Ascending aorta (tissue), 2 donors: ENCODE results near the gene C5. TPM values are rescaled to one million over a fixed set of nuclear protein-coding genes. Genes with fewer than 3 reads are reported as not detected.

Source experiments
- DNase-seq, 2 donors: peaks; one replicate each; pipeline ENCODE4 v3.0.0-alpha.2; 2019; ENCODE audit warnings: low spot score in 2 of 2
- H3K27ac ChIP-seq, 2 donors: fragments of 200-600 bp; sonication (generic); one replicate each; pipeline ENCODE4 v1.5.1; 2016 to 2017; ENCODE audit warnings: mild to moderate bottlenecking in 1 of 2
- H3K27me3 ChIP-seq: fragments of 200-600 bp; sonication (generic); one replicate; pipeline ENCODE4 v1.5.1; 2017
- H3K36me3 ChIP-seq, 2 donors: fragments of 200-600 bp; sonication (generic); one replicate each; pipeline ENCODE4 v1.5.1; 2016
- H3K4me1 ChIP-seq, 2 donors: fragments of 200-600 bp; sonication (generic); one replicate each; pipeline ENCODE4 v1.5.1; 2016 to 2017; ENCODE audit warnings: mild to moderate bottlenecking in 1 of 2
- H3K4me3 ChIP-seq, 2 donors: fragments of 200-600 bp; sonication (generic); one replicate each; pipeline ENCODE4 v1.5.1; 2016 to 2017; ENCODE audit warnings: mild to moderate bottlenecking in 1 of 2
- H3K9me3 ChIP-seq, 2 donors: fragments of 200-600 bp; sonication (generic); one replicate each; pipeline ENCODE4 v1.5.1; 2016
- CTCF ChIP-seq, 3 experiments: fragments of 200-600 bp in 2 of 3; fragments of 450-650 bp in 1 of 3; sonication (generic) in 2 of 3; IDR thresholded peaks; one replicate each; pipeline ENCODE4 v1.5.1; 2016 to 2019; ENCODE audit warnings: antibody characterized with exemption in 3 of 3, mild to moderate bottlenecking in 1 of 3, moderate library complexity in 1 of 3
- intact Hi-C: fragments of 100-400 bp; cut with DNase I; formaldehyde crosslinking; loops from one replicate; pipeline ENCODE4 v1.15.1; 2023
- total RNA-seq: library from RNA; depleted of rRNA; stranded (reverse); fragments of >200 nt; gene quantifications from one replicate; pipeline ENCODE4 v1.1.0, GENCODE V29; 2016

Gene C5
- total RNA-seq, 1 donor from 2014 or later, result 1.5 TPM

- intact Hi-C loops, result no loop called here
- H3K27me3 ChIP-seq, result no peaks in the 10 kb centered on the region
- no peak overlapping the region for H3K4me3 ChIP-seq
- H3K4me1 ChIP-seq, result no peaks in the 10 kb centered on the region
- no peak overlapping the region for H3K27ac ChIP-seq
- peaks cover 0 to 6% of the 10 kb centered on the region in 2 donors for H3K36me3 ChIP-seq
- no peak for DNase-seq
- no peaks in the 10 kb centered on the region for H3K9me3 ChIP-seq
- no peak for TF ChIP-seq CTCF (IDR thresholded peaks at IDR 0.05)
Measured at GRCh38 chr9:121021301-121021700, 28.8 kb downstream of the C5 start.

GRCh38 chr9:121019273-121019672 is 30.8 kb downstream of the C5 start:
- TF ChIP-seq CTCF (IDR thresholded peaks at IDR 0.05), result no peak
- no peak overlapping the region for H3K27ac ChIP-seq
- H3K36me3 ChIP-seq, result peaks cover 0 to 10% of the 10 kb centered on the region in 2 donors
- no peaks in the 10 kb centered on the region for H3K4me1 ChIP-seq
- no peak overlapping the region for H3K4me3 ChIP-seq
- DNase-seq, result no peak
- no peaks in the 10 kb centered on the region for H3K9me3 ChIP-seq
- no peaks in the 10 kb centered on the region for H3K27me3 ChIP-seq
- intact Hi-C loops, result no loop called here

GRCh38 chr9:121013911-121014310 is 36.2 kb downstream of the C5 start:
- intact Hi-C loops, result no loop called here
- no peak for TF ChIP-seq CTCF (IDR thresholded peaks at IDR 0.05)
- no peaks in the 10 kb centered on the region for H3K9me3 ChIP-seq

GRCh38 chr9:121009650-121010049 is 40.4 kb downstream of the C5 start:
- H3K36me3 ChIP-seq, result peaks cover 3 to 5% of the 10 kb centered on the region in 2 donors
- DNase-seq, result no peak
- intact Hi-C loops, result no loop called here
- no peak overlapping the region for H3K27ac ChIP-seq
- no peaks in the 10 kb centered on the region for H3K9me3 ChIP-seq
- H3K4me3 ChIP-seq, result no peak overlapping the region
- H3K27me3 ChIP-seq, result no peaks in the 10 kb centered on the region
- no peak for TF ChIP-seq CTCF (IDR thresholded peaks at IDR 0.05)
- H3K4me1 ChIP-seq, result no peaks in the 10 kb centered on the region

More at GRCh38 chr9:121013911-121014310, 36.2 kb downstream of the C5 start:
- Histone ChIP-seq H3K4me3 (no peak overlapping the region), H3K4me1 (no peaks in the 10 kb centered on the region), H3K27ac (no peak overlapping the region), H3K36me3 (peaks cover 0 to 4% of the 10 kb centered on the region in 2 donors), H3K27me3 (no peaks in the 10 kb centered on the region)
- no peak for DNase-seq

GRCh38 chr9:120999317-120999716 is 50.8 kb downstream of the C5 start:
- TF ChIP-seq CTCF (IDR thresholded peaks at IDR 0.05), result no peak
- Histone ChIP-seq H3K27ac (no peak overlapping the region), H3K36me3 (peaks cover 0 to under 1% of the 10 kb centered on the region in 2 donors), H3K4me1 (no peaks in the 10 kb centered on the region), H3K27me3 (no peaks in the 10 kb centered on the region), H3K9me3 (no peaks in the 10 kb centered on the region), H3K4me3 (no peak overlapping the region)
- intact Hi-C loops, result no loop called here
- no peak for DNase-seq

GRCh38 chr9:120998111-120998510 is 52.0 kb downstream of the C5 start:
- Histone ChIP-seq H3K27me3 (no peaks in the 10 kb centered on the region), H3K4me1 (no peaks in the 10 kb centered on the region), H3K27ac (no peak overlapping the region), H3K9me3 (no peaks in the 10 kb centered on the region), H3K36me3 (no peaks in the 10 kb centered on the region), H3K4me3 (no peak overlapping the region)
- no peak for TF ChIP-seq CTCF (IDR thresholded peaks at IDR 0.05)
- no peak for DNase-seq
- intact Hi-C loops, result no loop called here
